Activated T-cell treated with anti-CD3 and anti-CD28 coated beads, Interleukin-2, amount 50 U/mL, for 72 hours (primary cell): ENCODE measurements around the gene RARA. TPM values are rescaled to one million over a fixed set of nuclear protein-coding genes. Genes with fewer than 3 reads are reported as not detected.
A peak's percentile ranks its signal among the peaks of the same experiment; 100 is the strongest.

Source experiments
- ATAC-seq, 2 donors: fragments of 150-1000 bp; cut with Tn5 transposase; replicated peaks in 1 of 2; 2 replicates each; pipeline ENCODE4 v1.10.0; 2021; ENCODE audit warnings: moderate library complexity in 2 of 2, mild to moderate bottlenecking in 1 of 2
- DNase-seq, 2 donors: peaks; one replicate each; pipeline ENCODE4 v3.0.0; 2021 to 2022; ENCODE audit warnings: mixed read lengths in 1 of 2
- H3K27ac Mint-ChIP-seq: one replicate; pipeline ENCODE4 v1.8.0; 2022; ENCODE audit warnings: mild to moderate bottlenecking, moderate library complexity, mixed read lengths
- H3K27me3 Mint-ChIP-seq: one replicate; pipeline ENCODE4 v1.8.0; 2022; ENCODE audit warnings: low read depth, mixed read lengths
- H3K36me3 Mint-ChIP-seq, 2 donors: one replicate each; pipeline ENCODE4 v1.8.0; 2022; ENCODE audit warnings: mixed read lengths in 2 of 2, mild to moderate bottlenecking in 1 of 2; ENCODE audit not compliant: insufficient read depth in 2 of 2
- H3K4me1 Mint-ChIP-seq: one replicate; pipeline ENCODE4 v1.8.0; 2022; ENCODE audit warnings: low read depth, mixed read lengths
- H3K4me3 Mint-ChIP-seq, 2 donors: one replicate each; pipeline ENCODE4 v1.8.0; 2022; ENCODE audit warnings: mild to moderate bottlenecking in 2 of 2, mixed read lengths in 2 of 2, moderate library complexity in 2 of 2
- H3K9me3 Mint-ChIP-seq, 2 donors: one replicate each; pipeline ENCODE4 v1.8.0; 2022; ENCODE audit warnings: mixed read lengths in 2 of 2
- total RNA-seq, 2 donors: library from RNA; stranded (reverse); gene quantifications; one replicate each; pipeline ENCODE4 v1.2.3, GENCODE V29; 2022

RARA gene
- total RNA-seq, 2 donors from 2014 or later: 33.4 to 45.2 TPM

- Mint-ChIP-seq H3K4me1 (peaks cover 89% of the 10 kb centered on the region), H3K27me3 (no peaks in the 10 kb centered on the region), H3K4me3 (peak overlapping the region; percentile 91 to 97), H3K27ac (peak overlapping the region; percentile 36), H3K36me3 (peaks cover 0 to 2% of the 10 kb centered on the region in 2 donors), H3K9me3 (no peaks in the 10 kb centered on the region)
- ATAC-seq: no peak
- no peak for DNase-seq
Measured at GRCh38 chr17:40321524-40321929, 12.5 kb downstream of the RARA start.

- no peaks in the 10 kb centered on the region for H3K27me3 Mint-ChIP-seq
- peaks cover 93% of the 10 kb centered on the region for H3K4me1 Mint-ChIP-seq
- no peak for ATAC-seq
- peak overlapping the region; percentile 91 to 97 for H3K4me3 Mint-ChIP-seq
- peak in 1 of 2 donors; percentile 11 for DNase-seq
- H3K27ac Mint-ChIP-seq: peak overlapping the region; percentile 97
- H3K36me3 Mint-ChIP-seq: peaks cover 0 to 2% of the 10 kb centered on the region in 2 donors
- H3K9me3 Mint-ChIP-seq: no peaks in the 10 kb centered on the region
Measured at GRCh38 chr17:40321961-40322357, 13.0 kb downstream of the RARA start.

GRCh38 chr17:40322358-40323315, 13.7 kb downstream of the RARA start:
- H3K27me3 Mint-ChIP-seq: no peaks in the 10 kb centered on the region
- peak overlapping the region; percentile 97 for H3K27ac Mint-ChIP-seq
- no peaks in the 10 kb centered on the region for H3K9me3 Mint-ChIP-seq
- H3K36me3 Mint-ChIP-seq: peaks cover 0 to 2% of the 10 kb centered on the region in 2 donors
- peaks cover 93% of the 10 kb centered on the region for H3K4me1 Mint-ChIP-seq
- DNase-seq (peak; percentile 83 to 89), ATAC-seq (peak; percentile 50 to 54)
- peak overlapping the region; percentile 91 to 97 for H3K4me3 Mint-ChIP-seq

DNA sequence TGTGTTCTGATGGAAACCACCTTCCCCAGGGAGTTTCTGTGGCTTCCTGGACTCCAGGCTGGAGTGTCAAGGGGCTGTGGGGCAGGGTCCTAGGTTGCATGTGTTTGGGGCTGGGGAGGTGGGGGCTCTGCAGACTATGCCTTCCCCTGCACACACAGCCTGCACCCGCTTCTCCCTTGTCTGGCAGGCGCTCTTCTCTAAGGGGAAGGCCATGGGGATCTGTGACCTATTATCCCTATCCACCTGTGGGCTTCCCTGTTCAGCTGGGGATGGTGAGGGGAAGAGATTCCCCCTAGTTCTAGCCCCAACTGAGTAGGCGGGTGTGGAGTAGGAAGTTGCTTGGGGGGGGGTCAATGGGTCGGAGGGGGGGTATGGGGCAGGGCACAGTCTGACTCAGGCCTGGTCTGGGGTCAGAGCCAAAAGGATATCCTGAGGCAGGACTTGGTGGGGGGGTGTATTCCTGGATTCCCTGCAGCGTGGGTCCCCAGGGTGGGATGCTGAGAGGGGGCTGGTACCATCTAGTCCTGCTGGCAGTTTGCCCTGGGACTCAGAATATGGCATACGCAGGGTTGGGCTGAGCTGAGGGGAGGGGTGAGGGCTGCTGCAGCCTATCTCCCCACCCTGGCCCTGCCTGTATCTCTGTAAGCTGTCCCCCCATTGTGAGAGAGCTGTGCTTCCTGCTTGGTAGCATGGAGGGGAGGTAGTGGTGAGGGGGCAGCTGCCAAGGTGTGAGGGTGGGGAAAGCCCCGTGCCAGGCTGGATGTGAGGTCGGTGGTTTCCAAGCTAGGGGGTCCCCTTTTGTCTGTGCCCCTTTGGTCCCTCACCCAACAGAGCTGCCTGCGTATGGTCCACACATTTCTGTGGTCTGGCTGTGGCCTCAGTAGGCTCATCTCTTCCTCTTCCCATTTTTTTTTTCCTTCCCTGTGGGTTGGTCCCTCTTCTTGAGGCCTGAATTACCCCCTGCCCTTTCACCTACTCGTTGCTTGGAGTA, 14.7 kb downstream of the RARA start:
- ATAC-seq (peak; percentile 21 to 28), DNase-seq (peak; percentile 71 to 82)
- H3K9me3 Mint-ChIP-seq: no peaks in the 10 kb centered on the region
- peak overlapping the region; percentile 97 for H3K27ac Mint-ChIP-seq
- H3K4me1 Mint-ChIP-seq: peaks cover 96% of the 10 kb centered on the region
- H3K27me3 Mint-ChIP-seq: no peaks in the 10 kb centered on the region
- peak overlapping the region; percentile 91 to 97 for H3K4me3 Mint-ChIP-seq
- peaks cover 0 to 2% of the 10 kb centered on the region in 2 donors for H3K36me3 Mint-ChIP-seq

DNA sequence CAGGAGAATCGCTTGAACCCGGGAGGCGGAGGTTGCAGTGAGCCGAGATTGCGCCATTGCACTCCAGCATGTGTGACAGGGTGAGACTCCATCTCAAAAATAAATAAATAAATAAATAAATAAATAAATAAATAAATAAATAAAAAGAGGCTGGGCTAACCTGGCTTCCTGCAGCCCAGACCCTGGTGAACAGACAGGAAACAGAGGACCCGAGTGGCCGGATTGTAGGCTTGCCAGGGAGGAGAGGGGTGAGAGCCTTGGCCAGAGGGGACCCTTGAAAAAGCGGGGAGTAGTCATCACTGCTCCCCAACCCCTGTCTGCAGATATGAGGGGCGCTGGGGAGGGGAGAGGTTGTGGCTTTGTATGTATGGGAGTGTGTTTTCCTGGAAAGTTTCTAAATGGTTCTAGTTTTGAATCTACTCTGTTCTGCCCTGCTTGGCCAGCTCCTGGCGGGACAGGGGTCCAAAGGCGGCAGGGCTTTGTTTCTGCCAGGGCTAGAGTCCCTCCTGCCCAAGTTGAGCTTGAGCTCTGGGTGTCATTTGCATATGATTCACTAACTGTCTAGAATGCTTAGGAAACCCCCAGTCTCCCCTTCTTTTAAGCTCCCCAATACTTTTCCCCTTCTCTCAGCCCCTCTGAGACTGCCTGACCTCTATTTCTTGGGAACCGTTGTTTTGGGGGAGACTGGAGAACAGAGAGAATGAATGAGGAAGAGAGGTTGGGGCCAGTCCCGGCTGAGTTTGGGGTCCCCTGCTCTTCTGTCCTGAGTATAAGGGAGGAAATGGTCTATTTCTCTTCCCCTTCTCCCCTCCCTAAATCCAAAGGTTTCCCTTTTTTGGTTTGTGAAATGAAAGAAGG, 16.4 kb downstream of the RARA start:
- Mint-ChIP-seq H3K27ac (peak overlapping the region; percentile 92), H3K27me3 (no peaks in the 10 kb centered on the region), H3K9me3 (no peaks in the 10 kb centered on the region), H3K4me3 (peak overlapping the region; percentile 91 to 97), H3K4me1 (peaks cover 96% of the 10 kb centered on the region), H3K36me3 (peaks cover 0 to 2% of the 10 kb centered on the region in 2 donors)
- DNase-seq: peak in 1 of 2 donors; percentile 49
- ATAC-seq: peak; percentile 16 to 17

GRCh38 chr17:40326014-40326831, 17.2 kb downstream of the RARA start:
- peak overlapping the region; percentile 91 to 97 for H3K4me3 Mint-ChIP-seq
- ATAC-seq (peak; percentile 25 to 42), DNase-seq (peak; percentile 72 to 73)
- H3K4me1 Mint-ChIP-seq: peaks cover 96% of the 10 kb centered on the region
- H3K27me3 Mint-ChIP-seq: no peaks in the 10 kb centered on the region
- peaks cover 2% of the 10 kb centered on the region in 2 donors for H3K36me3 Mint-ChIP-seq
- H3K9me3 Mint-ChIP-seq: no peaks in the 10 kb centered on the region
- H3K27ac Mint-ChIP-seq: peak overlapping the region; percentile 92

DNA sequence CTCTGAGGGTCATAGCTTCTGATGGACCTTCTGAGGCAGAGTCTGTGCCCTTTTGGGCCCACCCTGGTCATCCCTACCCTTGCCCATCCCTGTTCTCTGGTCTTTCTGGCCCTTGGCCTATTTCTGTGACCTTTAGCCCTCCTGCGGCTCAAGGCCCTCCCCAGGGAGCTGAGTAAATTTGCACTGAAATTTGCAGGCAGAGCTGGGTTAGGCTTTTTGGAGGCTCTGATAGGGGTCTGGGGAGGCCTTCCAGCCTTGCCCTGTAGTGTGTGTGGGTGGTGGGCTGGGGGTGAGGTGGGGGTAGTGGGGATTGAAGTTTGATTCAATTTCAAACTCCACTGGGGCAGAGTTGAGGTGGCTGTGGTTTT, 17.8 kb downstream of the RARA start:
- H3K9me3 Mint-ChIP-seq: no peaks in the 10 kb centered on the region
- H3K4me3 Mint-ChIP-seq: peak overlapping the region; percentile 91 to 97
- DNase-seq (no peak), ATAC-seq (no peak)
- H3K27me3 Mint-ChIP-seq: no peaks in the 10 kb centered on the region
- H3K36me3 Mint-ChIP-seq: peaks cover 2 to 5% of the 10 kb centered on the region in 2 donors
- H3K4me1 Mint-ChIP-seq: peaks cover 96% of the 10 kb centered on the region
- peak overlapping the region; percentile 92 for H3K27ac Mint-ChIP-seq

GRCh38 chr17:40327244-40327729, 18.3 kb downstream of the RARA start:
- no peak for ATAC-seq
- Mint-ChIP-seq H3K4me1 (peaks cover 93% of the 10 kb centered on the region), H3K36me3 (peaks cover under 1 to 5% of the 10 kb centered on the region in 2 donors), H3K4me3 (peak overlapping the region; percentile 91 to 97), H3K27me3 (no peaks in the 10 kb centered on the region), H3K9me3 (no peaks in the 10 kb centered on the region), H3K27ac (peak overlapping the region; percentile 92)
- DNase-seq: no peak

DNA sequence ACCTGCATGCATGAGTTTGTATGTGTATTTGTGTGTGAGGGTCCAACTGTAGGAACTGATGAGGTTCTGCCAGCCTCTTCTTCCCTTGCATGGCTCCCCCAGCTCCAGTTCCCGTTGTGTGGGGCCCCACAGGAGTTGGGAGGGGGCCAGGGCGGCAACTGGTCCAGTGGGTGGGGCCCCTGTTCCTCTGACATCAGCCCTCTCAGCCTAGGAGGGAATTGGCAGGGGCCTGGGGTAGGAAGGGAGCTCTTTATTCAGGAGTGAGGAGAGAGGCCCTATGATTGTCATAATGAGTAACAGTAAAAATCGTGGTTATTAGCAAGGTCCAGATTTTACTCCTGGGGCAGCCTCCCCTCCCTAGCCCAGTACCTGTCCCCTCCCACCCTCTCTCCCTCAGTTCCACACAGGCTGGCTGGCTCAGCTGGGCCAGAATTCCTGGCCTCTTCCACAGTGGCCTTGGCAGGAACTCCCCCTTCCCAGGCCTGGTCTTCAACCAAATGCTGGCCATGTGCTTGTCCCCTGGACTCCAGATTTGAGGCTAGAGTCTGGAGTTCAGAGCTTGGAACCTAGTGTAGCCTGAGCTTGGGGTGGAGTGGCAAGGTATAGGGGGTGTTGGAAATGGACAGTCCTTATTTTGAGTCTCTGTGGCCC, 18.9 kb downstream of the RARA start:
- peak overlapping the region; percentile 95 for H3K27ac Mint-ChIP-seq
- H3K4me1 Mint-ChIP-seq: peaks cover 95% of the 10 kb centered on the region
- DNase-seq: no peak
- H3K9me3 Mint-ChIP-seq: no peaks in the 10 kb centered on the region
- no peaks in the 10 kb centered on the region for H3K27me3 Mint-ChIP-seq
- ATAC-seq: no peak
- H3K36me3 Mint-ChIP-seq: peaks cover 3 to 8% of the 10 kb centered on the region in 2 donors
- peak overlapping the region; percentile 91 to 97 for H3K4me3 Mint-ChIP-seq

DNA sequence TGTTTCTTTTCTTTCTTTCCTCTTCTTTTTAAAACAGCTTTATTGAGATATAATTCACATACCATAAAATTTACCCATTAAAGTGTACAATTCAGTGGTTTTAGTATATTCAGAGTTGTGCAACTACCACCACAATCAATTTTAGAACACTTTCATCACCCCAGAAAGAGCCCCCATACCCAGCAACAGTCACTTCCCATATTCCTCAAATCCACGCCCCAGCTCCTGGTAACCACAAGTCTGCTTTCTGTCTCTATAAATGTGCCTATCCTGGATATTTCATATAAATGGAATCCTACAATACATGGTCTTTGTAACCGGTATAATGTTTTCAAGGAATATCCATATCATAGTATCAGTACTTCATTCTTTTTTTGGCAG, 19.4 kb downstream of the RARA start:
- peaks cover 3 to 10% of the 10 kb centered on the region in 2 donors for H3K36me3 Mint-ChIP-seq
- H3K27ac Mint-ChIP-seq: peak overlapping the region; percentile 95
- H3K4me3 Mint-ChIP-seq: peak overlapping the region; percentile 40 to 71
- H3K4me1 Mint-ChIP-seq: peaks cover 95% of the 10 kb centered on the region
- no peaks in the 10 kb centered on the region for H3K9me3 Mint-ChIP-seq
- no peak for DNase-seq
- ATAC-seq: no peak
- H3K27me3 Mint-ChIP-seq: no peaks in the 10 kb centered on the region
